ENCODE measurements around the gene GADD45B. TPM values are rescaled to one million over a fixed set of nuclear protein-coding genes. Genes with fewer than 3 reads are reported as not detected.

GADD45B gene
- total RNA-seq, 1 experiment from 2014 or later: 16.2 TPM

GRCh38 chr19:2497186-2497585 lies 21.3 kb downstream of the GADD45B start:
- no peaks in the 10 kb centered on the region for H3K9me3 ChIP-seq (ENCODE audit: control insufficient read depth, low read depth, low read length)
- no peak overlapping the region for H4K8ac ChIP-seq (replicated peaks; ENCODE audit: insufficient read length, low read depth, low read length)
- TF ChIP-seq CTCF (conservative IDR thresholded peaks at IDR 0.05): no peak
- H3K4me2 ChIP-seq (ENCODE audit: insufficient read depth, insufficient read length, low read length): no peak overlapping the region
- H3K14ac ChIP-seq (ENCODE audit: insufficient read depth, low read length): no peak overlapping the region; the same call in 1 of the 2 replicates
- WGBS (ENCODE audit: extremely low coverage, insufficient read length, low lambda C conversion rate): no CpG with 5 or more reads among the region's 10 CpGs
- no peak overlapping the region for H3K23ac ChIP-seq (ENCODE audit: insufficient read length, low read depth, low read length)
- no peak overlapping the region for H2AK5ac ChIP-seq (ENCODE audit: insufficient read length, low read length)
- H3K27me3 ChIP-seq (ENCODE audit: insufficient read depth, low read length): no peaks in the 10 kb centered on the region; the same call in 1 of the 2 replicates
- no peak overlapping the region for H3T11ph ChIP-seq (ENCODE audit: low read length)
- H2BK120ac ChIP-seq (ENCODE audit: low read depth, low read length, poor library complexity, severe bottlenecking): no peak overlapping the region
- Mint-ChIP-seq H3K4me1 (peaks cover 14 to 28% of the 10 kb centered on the region in 2 experiments), H3K9me3 (no peaks in the 10 kb centered on the region; a peak in 2 of 5 replicates), H3K27ac (no peak overlapping the region), H3K4me3 (no peak overlapping the region), H3K27me3 (ENCODE audit: low read depth) (peaks cover 30% of the 10 kb centered on the region), H3K36me3 (ENCODE audit: insufficient read depth in 1 of 3, low read depth in 3 of 3) (no peaks in the 10 kb centered on the region)
- no peak overlapping the region for H3K9ac ChIP-seq (ENCODE audit: extremely low read depth, insufficient read length, low read length)
- H2BK5ac ChIP-seq (ENCODE audit: insufficient read length, low read length): no peak overlapping the region
- H3K79me2 ChIP-seq (ENCODE audit: insufficient read depth, low read length): no peaks in the 10 kb centered on the region
- no peak overlapping the region for H4K5ac ChIP-seq (ENCODE audit: insufficient read length, low read depth, low read length)
- H3K27ac ChIP-seq (ENCODE audit: insufficient read length, low read depth, low read length): no peak overlapping the region
- no peaks in the 10 kb centered on the region for H4K20me1 ChIP-seq (ENCODE audit: control insufficient read depth, insufficient read depth, insufficient read length)
- no peak overlapping the region for H3K4ac ChIP-seq (ENCODE audit: low read depth, low read length)
- H3K79me1 ChIP-seq (ENCODE audit: insufficient read depth, low read depth, low read length, poor library complexity, severe bottlenecking): no peaks in the 10 kb centered on the region
- no peaks in the 10 kb centered on the region for H3K23me2 ChIP-seq (ENCODE audit: insufficient read length, low read depth, low read length, poor library complexity, severe bottlenecking)
- H3K18ac ChIP-seq (ENCODE audit: insufficient read length, low read depth, low read length): no peak overlapping the region
- DNase-seq: no peak
- peaks cover 2% of the 10 kb centered on the region for H3K4me1 ChIP-seq (ENCODE audit: insufficient read depth, low read length)
- no peak overlapping the region for H3K56ac ChIP-seq (ENCODE audit: insufficient read length, low read depth, low read length)
- no peak overlapping the region for H2BK20ac ChIP-seq (ENCODE audit: low read depth, low read length, poor library complexity, severe bottlenecking)
- no peak overlapping the region for H2BK15ac ChIP-seq (ENCODE audit: low read depth, low read length)
- H2AFZ ChIP-seq (ENCODE audit: low read length): no peak overlapping the region
- H2BK12ac ChIP-seq (ENCODE audit: insufficient read length, low read depth, low read length): no peak overlapping the region
- no peak overlapping the region for H4K91ac ChIP-seq (ENCODE audit: insufficient read length, low read depth, low read length)

Measured in H9 (cell line).